Ovary (tissue), 9 donors: Measurements from ENCODE around the gene ANXA6. TPM values are rescaled to one million over a fixed set of nuclear protein-coding genes. Genes with fewer than 3 reads are reported as not detected.

Experiments
- DNase-seq, 5 donors: peaks; one replicate each; pipeline ENCODE4 v3.0.0-alpha.2; 2019 to 2020
- H3K27ac ChIP-seq, 2 donors: fragments of 200-600 bp; one replicate each; pipeline versions ENCODE4 v1.5.1 to v1.8.0; 2019 to 2022
- H3K27me3 ChIP-seq: fragments of 200-600 bp; one replicate; pipeline ENCODE4 v1.8.0; 2022
- H3K36me3 ChIP-seq: fragments of 200-600 bp; sonication (generic); one replicate; pipeline ENCODE4 v1.5.1; 2019
- H3K4me1 ChIP-seq: one replicate; pipeline ENCODE4 v1.8.1; 2013; ENCODE audit warnings: mild to moderate bottlenecking, moderate library complexity; ENCODE audit not compliant: insufficient read depth
- H3K4me3 ChIP-seq: fragments of 200-600 bp; sonication (generic); one replicate; pipeline ENCODE4 v1.5.1; 2017
- H3K9me3 ChIP-seq, 2 donors: fragments of 200-600 bp in 1 of 2; sonication (generic) in 1 of 2; one replicate each; pipeline versions ENCODE4 v1.5.1 to v1.8.1; 2013 to 2019; ENCODE audit warnings: mild to moderate bottlenecking in 1 of 2, moderate library complexity in 1 of 2
- CTCF ChIP-seq, 3 donors: fragments of 450-650 bp in 2 of 3; fragments of 200-600 bp in 1 of 3; IDR thresholded peaks; one replicate each; pipeline versions ENCODE4 v1.5.1 to v1.8.0; 2016 to 2022; ENCODE audit warnings: antibody characterized with exemption in 3 of 3, mild to moderate bottlenecking in 1 of 3
- EP300 ChIP-seq: sonication (generic); formaldehyde crosslinking; IDR thresholded peaks from one replicate; pipeline ENCODE4 v1.6.1; 2017; ENCODE audit warnings: antibody characterized with exemption
- POLR2A ChIP-seq: fragments of 450-650 bp; IDR thresholded peaks from one replicate; pipeline ENCODE4 v1.6.1; 2017; ENCODE audit warnings: antibody characterized with exemption, mild to moderate bottlenecking, moderate library complexity
- WGBS, 3 donors: extraction: QIAGEN DNeasy Blood & Tissue Kit in 1 of 3; methylation state at CpG; one replicate each; pipeline versions ENCODE4 v1.1.5 to v1.1.7; 2013 to 2017; 5-methylcytosine and 5-hydroxymethylcytosine counted together
- intact Hi-C, 4 donors: fragments of 100-400 bp; cut with DNase I; formaldehyde crosslinking; loops; one replicate each; pipeline versions ENCODE4 v1.11.0 to v1.15.1; 2022 to 2023
- polyA plus RNA-seq, 2 donors: library from polyadenylated mRNA; stranded (reverse); fragments of 200-250 nt in 1 of 2; fragments of 350-450 nt in 1 of 2; fragmentation: Illumina TruSeq in 1 of 2; extraction: RNeasy Lipid Tissue Mini Kit (QIAGEN cat#74804) in 1 of 2; gene quantifications; one replicate each; pipeline ENCODE4 v1.2.3, GENCODE V29; 2013 to 2014
- total RNA-seq, 7 donors: library from RNA; depleted of rRNA in 2 of 7; stranded (reverse); fragments of >200 nt in 2 of 7; fragmentation: NEBNext Ultra II Directional in 3 of 7; extraction: Animal tissue kit (Norgen Biotek cat#: 25700) in 3 of 7; gene quantifications; one replicate each; pipeline versions ENCODE4 v1.1.0 to v1.2.4, GENCODE V29; 2016 to 2023
- donor health status: DM: no; HTN: no; CAD: no; lungs with moderate emphysema.
- donor health status: DM: no; HTN: no; CAD: no.
- donor health status: Bipolar disorder and iron deficiency.
- donor health status: DM: yes; HTN: yes; CAD: no.
- donor health status: DM: no; HTN: no; CAD: no.
- donor health status: DM: yes; HTN: yes; CAD: no.

ANXA6 gene
- total and polyA plus RNA-seq, 9 donors = 117 to 541 (median 225) TPM

- H3K27ac ChIP-seq = no peak overlapping the region
- DNase-seq = no peak
- peaks cover 8% of the 10 kb centered on the region for H3K4me1 ChIP-seq
- WGBS, 3 donors = 73 to 78% (median 78%) methylated on average over 4 of the region's 4 CpGs
- H3K36me3 ChIP-seq = no peaks in the 10 kb centered on the region
- H3K4me3 ChIP-seq = no peak overlapping the region
- no peak for TF ChIP-seq EP300
- no peak for TF ChIP-seq POLR2A
- no peak for TF ChIP-seq CTCF (IDR thresholded peaks at IDR 0.05)
- no peaks in the 10 kb centered on the region for H3K27me3 ChIP-seq
- intact Hi-C loops = no loop called here
- no peaks in the 10 kb centered on the region for H3K9me3 ChIP-seq
These were observed 68.6 kb downstream of the ANXA6 start for GRCh38 chr5:151088986-151089385.

GRCh38 chr5:151087486-151087885 is 70.1 kb downstream of the ANXA6 start:
- H3K27ac ChIP-seq = no peak overlapping the region
- TF ChIP-seq POLR2A (no peak), CTCF (IDR thresholded peaks at IDR 0.05) (no peak), EP300 (no peak)
- intact Hi-C loops = no loop called here
- no peaks in the 10 kb centered on the region for H3K36me3 ChIP-seq
- H3K4me3 ChIP-seq = no peak overlapping the region
- no peak for DNase-seq
- no peaks in the 10 kb centered on the region for H3K9me3 ChIP-seq
- WGBS, 3 donors = 93 to 95% (median 93%) methylated on average over 7 of the region's 7 CpGs
- H3K27me3 ChIP-seq = no peaks in the 10 kb centered on the region
- peaks cover 4% of the 10 kb centered on the region for H3K4me1 ChIP-seq

- no peak overlapping the region for H3K27ac ChIP-seq
- no peaks in the 10 kb centered on the region for H3K36me3 ChIP-seq
- TF ChIP-seq EP300 = no peak
- no peak for TF ChIP-seq CTCF (IDR thresholded peaks at IDR 0.05)
- 73 to 75% (median 74%) methylated on average over 10 of the region's 10 CpGs for WGBS, 3 donors
- no peaks in the 10 kb centered on the region for H3K9me3 ChIP-seq
- H3K4me1 ChIP-seq = peaks cover 4% of the 10 kb centered on the region
- no peaks in the 10 kb centered on the region for H3K27me3 ChIP-seq
- intact Hi-C loops = no loop called here
- H3K4me3 ChIP-seq = no peak overlapping the region
- DNase-seq = no peak
These were observed 70.6 kb downstream of the ANXA6 start for GRCh38 chr5:151086905-151087360.

GRCh38 chr5:151086192-151086869 is 71.2 kb downstream of the ANXA6 start:
- Histone ChIP-seq H3K36me3 (no peaks in the 10 kb centered on the region), H3K4me1 (peaks cover 4% of the 10 kb centered on the region), H3K9me3 (no peaks in the 10 kb centered on the region), H3K27ac (no peak overlapping the region), H3K4me3 (no peak overlapping the region), H3K27me3 (no peaks in the 10 kb centered on the region)
- no peak for DNase-seq
- 75 to 83% (median 80%) methylated on average over 6 of the region's 6 CpGs for WGBS, 3 donors
- no peak for TF ChIP-seq EP300
- no peak for TF ChIP-seq POLR2A
- TF ChIP-seq CTCF (IDR thresholded peaks at IDR 0.05) = no peak
- intact Hi-C loops = no loop called here
